HG03097 (cell line): ENCODE data around the gene SEPSECS.

ENCODE experiments used
- ATAC-seq: cut with Tn5 transposase; IDR thresholded peaks from one replicate; pipeline ENCODE4 v1.9.1; 2021; ENCODE audit not compliant: unreplicated experiment, low FRiP score

The SEPSECS gene

GRCh38 chr4:25112366-25112994 lies 47.8 kb downstream of the SEPSECS start:
- no peak for ATAC-seq

GRCh38 chr4:25111648-25112196 lies 48.5 kb downstream of the SEPSECS start:
- no peak for ATAC-seq

- ATAC-seq = no peak
Observed at GRCh38 chr4:25110527-25111329, 49.5 kb downstream of the SEPSECS start.

GRCh38 chr4:25109511-25109910 lies 50.7 kb downstream of the SEPSECS start:
- ATAC-seq = no peak

- no peak for ATAC-seq
Observed at GRCh38 chr4:25108556-25108955, 51.7 kb downstream of the SEPSECS start.

- no peak for ATAC-seq
Observed at GRCh38 chr4:25107827-25108516, 52.3 kb downstream of the SEPSECS start.

GRCh38 chr4:25106363-25107151 lies 53.7 kb downstream of the SEPSECS start:
- no peak for ATAC-seq

GRCh38 chr4:25104591-25104990 lies 55.7 kb downstream of the SEPSECS start:
- no peak for ATAC-seq

GRCh38 chr4:25103418-25103817 lies 56.8 kb downstream of the SEPSECS start:
- ATAC-seq = no peak

GRCh38 chr4:25101836-25102235 lies 58.4 kb downstream of the SEPSECS start:
- no peak for ATAC-seq

GRCh38 chr4:25100710-25101109 lies 59.5 kb downstream of the SEPSECS start:
- no peak for ATAC-seq

GRCh38 chr4:25100021-25100555 lies 60.2 kb downstream of the SEPSECS start:
- ATAC-seq = no peak

GRCh38 chr4:25098964-25099891 lies 61.0 kb downstream of the SEPSECS start:
- ATAC-seq = no peak

- no peak for ATAC-seq
Observed at GRCh38 chr4:25096981-25097443, 63.2 kb downstream of the SEPSECS start.

GRCh38 chr4:25096251-25096980 lies 63.8 kb downstream of the SEPSECS start:
- ATAC-seq = no peak

GRCh38 chr4:25095837-25096236 lies 64.4 kb downstream of the SEPSECS start:
- no peak for ATAC-seq

GRCh38 chr4:25092139-25092538 lies 68.1 kb downstream of the SEPSECS start:
- no peak for ATAC-seq

- no peak for ATAC-seq
Observed at GRCh38 chr4:25090516-25090915, 69.7 kb downstream of the SEPSECS start.
